Smooth muscle cell (in vitro differentiated cells): ENCODE results near the gene NISCH. TPM values are rescaled to one million over a fixed set of nuclear protein-coding genes. Genes with fewer than 3 reads are reported as not detected.
A peak's percentile ranks its signal among the peaks of the same experiment; 100 is the strongest.

ENCODE experiments used
- DNase-seq: peaks from one replicate; lab custom pipeline; 2025; ENCODE audit not compliant: unreplicated experiment; lab: John Stamatoyannopoulos, UW
- H2AFZ ChIP-seq: fragments of 200-600 bp; sonication (generic); 2 replicates; pipeline ENCODE4 v1.6.0; 2016; ENCODE audit warnings: antibody characterized with exemption, low read depth, mild to moderate bottlenecking
- H3F3A ChIP-seq: fragments of 200-600 bp; sonication (generic); 2 replicates; pipeline ENCODE4 v1.6.0; 2017; ENCODE audit warnings: antibody characterized with exemption, low read depth
- H3K27ac ChIP-seq: fragments of 200-600 bp; sonication (generic); 2 replicates; pipeline ENCODE4 v1.5.1; 2016; ENCODE audit warnings: low read depth, mild to moderate bottlenecking
- H3K27me3 ChIP-seq: fragments of 200-600 bp; sonication (generic); 2 replicates; pipeline ENCODE4 v1.6.1; 2016; ENCODE audit warnings: low read depth, mild to moderate bottlenecking
- H3K36me3 ChIP-seq: fragments of 200-600 bp; sonication (generic); 2 replicates; pipeline ENCODE4 v1.5.1; 2016; ENCODE audit warnings: low read depth
- H3K4me1 ChIP-seq: fragments of 200-600 bp; sonication (generic); 2 replicates; pipeline ENCODE4 v1.5.1; 2016; ENCODE audit warnings: low read depth
- H3K4me2 ChIP-seq: fragments of 200-600 bp; sonication (generic); 2 replicates; pipeline ENCODE4 v1.6.0; 2016; ENCODE audit warnings: mild to moderate bottlenecking
- H3K4me3 ChIP-seq: fragments of 200-600 bp; sonication (generic); 2 replicates; pipeline ENCODE4 v1.5.1; 2016; ENCODE audit warnings: mild to moderate bottlenecking
- H3K79me2 ChIP-seq: fragments of 200-600 bp; sonication (generic); 2 replicates; pipeline ENCODE4 v1.6.0; 2016; ENCODE audit warnings: low read depth, mild to moderate bottlenecking
- H3K9ac ChIP-seq: fragments of 200-600 bp; sonication (generic); 2 replicates; pipeline ENCODE4 v1.6.0; 2016; ENCODE audit warnings: low read depth
- H3K9me3 ChIP-seq: fragments of 200-600 bp; sonication (generic); replicated peaks from 2 replicates; pipeline ENCODE4 v1.5.1; 2016; ENCODE audit warnings: low read depth
- H4K20me1 ChIP-seq: fragments of 200-600 bp; sonication (generic); 2 replicates; pipeline ENCODE4 v1.6.0; 2016; ENCODE audit warnings: low read depth
- WGBS: methylation state at CpG from one replicate; pipeline ENCODE4 v1.1.7; 2016; ENCODE audit warnings: low lambda C conversion rate; 5-methylcytosine and 5-hydroxymethylcytosine counted together
- polyA plus RNA-seq: library from polyadenylated mRNA; unstranded; fragments of >200 nt; fragmentation: Nextera tagmentation; extraction: Ambion mirVana; gene quantifications from 2 replicates; pipeline ENCODE4 v1.2.1, GENCODE V29; 2016
- total RNA-seq: library from RNA; depleted of rRNA; stranded (reverse); fragments of >200 nt; gene quantifications from 2 replicates; pipeline ENCODE4 v1.2.3, GENCODE V29; 2014
- TF ChIP-seq, protein P1 (sequence below): fragments of 200-600 bp; sonication (generic); IDR thresholded peaks from 2 replicates; pipeline ENCODE4 v1.5.1; 2017; ENCODE audit warnings: borderline replicate concordance, mild to moderate bottlenecking, antibody characterized with exemption; ENCODE audit not compliant: insufficient read depth, poor library complexity, severe bottlenecking

Gene NISCH
- total and polyA plus RNA-seq, 2 experiments from 2014 or later, result 47.3 to 55.2 TPM

DNA sequence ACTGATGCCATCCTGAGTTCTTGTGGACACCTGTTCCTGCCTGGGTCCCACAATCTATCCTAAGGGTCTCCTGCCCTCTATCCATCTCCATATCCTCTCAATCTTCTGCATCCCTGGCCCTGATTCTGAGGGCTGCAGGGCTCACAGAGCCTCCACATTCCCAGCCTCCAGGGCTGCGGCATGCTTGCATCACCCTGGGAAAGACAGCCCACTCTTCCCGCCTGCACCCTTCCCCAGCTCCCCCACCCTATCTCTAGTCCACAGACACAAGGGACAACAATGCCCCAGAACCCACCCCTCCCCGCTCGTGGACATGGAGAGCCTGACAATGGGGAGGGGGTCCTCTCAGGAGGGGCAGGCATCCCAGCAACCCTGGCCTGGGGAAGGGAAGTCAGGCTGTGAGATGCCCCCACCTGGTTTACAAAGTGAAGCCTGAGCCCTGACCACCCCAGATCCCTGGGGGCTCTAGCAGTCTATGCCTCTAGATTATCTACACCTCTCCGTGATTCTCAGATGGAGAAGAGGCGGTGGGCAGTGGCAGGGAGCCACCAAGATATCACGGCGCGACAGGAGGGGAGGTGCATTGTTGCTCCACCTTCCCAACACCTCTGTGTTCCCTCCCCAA is 20.8 kb upstream of the NISCH start:
- H3F3A ChIP-seq, result no peaks in the 10 kb centered on the region
- no peaks in the 10 kb centered on the region for H3K9me3 ChIP-seq
- 83% methylated on average over 9 of the region's 9 CpGs for WGBS
- H3K79me2 ChIP-seq, result no peaks in the 10 kb centered on the region
- H3K27me3 ChIP-seq, result no peaks in the 10 kb centered on the region
- no peaks in the 10 kb centered on the region for H4K20me1 ChIP-seq
- H2AFZ ChIP-seq, result peak overlapping the region; percentile 30
- H3K4me1 ChIP-seq, result peaks cover 14% of the 10 kb centered on the region
- no peak overlapping the region for H3K9ac ChIP-seq
- H3K27ac ChIP-seq, result no peak overlapping the region
- H3K36me3 ChIP-seq, result no peaks in the 10 kb centered on the region
- no peak overlapping the region for H3K4me3 ChIP-seq
- DNase-seq, result no peak
- H3K4me2 ChIP-seq, result no peak overlapping the region
- TF ChIP-seq, protein P1, sequence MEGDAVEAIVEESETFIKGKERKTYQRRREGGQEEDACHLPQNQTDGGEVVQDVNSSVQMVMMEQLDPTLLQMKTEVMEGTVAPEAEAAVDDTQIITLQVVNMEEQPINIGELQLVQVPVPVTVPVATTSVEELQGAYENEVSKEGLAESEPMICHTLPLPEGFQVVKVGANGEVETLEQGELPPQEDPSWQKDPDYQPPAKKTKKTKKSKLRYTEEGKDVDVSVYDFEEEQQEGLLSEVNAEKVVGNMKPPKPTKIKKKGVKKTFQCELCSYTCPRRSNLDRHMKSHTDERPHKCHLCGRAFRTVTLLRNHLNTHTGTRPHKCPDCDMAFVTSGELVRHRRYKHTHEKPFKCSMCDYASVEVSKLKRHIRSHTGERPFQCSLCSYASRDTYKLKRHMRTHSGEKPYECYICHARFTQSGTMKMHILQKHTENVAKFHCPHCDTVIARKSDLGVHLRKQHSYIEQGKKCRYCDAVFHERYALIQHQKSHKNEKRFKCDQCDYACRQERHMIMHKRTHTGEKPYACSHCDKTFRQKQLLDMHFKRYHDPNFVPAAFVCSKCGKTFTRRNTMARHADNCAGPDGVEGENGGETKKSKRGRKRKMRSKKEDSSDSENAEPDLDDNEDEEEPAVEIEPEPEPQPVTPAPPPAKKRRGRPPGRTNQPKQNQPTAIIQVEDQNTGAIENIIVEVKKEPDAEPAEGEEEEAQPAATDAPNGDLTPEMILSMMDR, result no peak

DNA sequence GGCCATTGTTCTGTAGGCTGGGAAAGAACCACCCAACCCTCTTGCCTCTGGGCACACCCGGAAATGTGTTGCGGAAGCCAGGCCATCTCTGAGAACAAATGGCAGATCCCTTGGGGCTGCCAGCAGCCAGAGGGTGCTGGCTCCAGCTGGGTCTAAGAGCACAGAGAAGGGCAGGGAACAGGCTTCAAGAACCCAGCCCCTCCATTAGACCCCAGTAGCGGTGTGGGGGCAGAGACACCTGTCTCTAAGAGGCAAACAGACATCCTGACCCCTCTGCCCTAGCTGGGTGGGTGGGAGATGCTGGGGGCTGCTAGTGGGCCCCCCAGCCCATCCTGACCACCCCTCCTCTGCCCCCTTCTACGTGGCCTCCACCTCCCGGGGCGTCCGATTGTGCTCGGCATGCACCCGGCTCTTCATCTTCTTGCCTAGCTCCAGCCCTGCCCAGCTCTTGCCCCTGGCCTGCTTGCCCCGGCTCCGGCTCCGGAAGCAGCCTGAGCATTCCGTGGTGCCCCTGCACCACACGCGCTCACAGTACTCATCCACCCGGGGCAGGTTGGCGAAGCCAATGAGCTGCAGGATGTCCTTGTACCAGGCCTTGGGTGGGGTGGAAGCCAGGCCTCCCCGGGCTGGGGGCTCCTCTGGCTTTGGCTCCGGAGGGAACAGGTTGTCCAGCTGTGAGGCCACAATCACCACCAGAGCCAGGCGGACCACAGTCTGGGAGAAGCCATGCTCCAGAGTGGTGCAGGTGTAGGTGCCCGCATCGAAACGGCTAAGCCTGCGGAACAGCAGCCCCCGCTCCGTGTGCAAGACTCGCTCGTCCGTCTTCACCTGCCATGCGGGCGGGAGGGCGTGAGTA is 19.9 kb upstream of the NISCH start:
- no peaks in the 10 kb centered on the region for H3K27me3 ChIP-seq
- H2AFZ ChIP-seq, result no peak overlapping the region
- H3F3A ChIP-seq, result no peaks in the 10 kb centered on the region
- H3K4me2 ChIP-seq, result no peak overlapping the region
- no peaks in the 10 kb centered on the region for H3K9me3 ChIP-seq
- no peaks in the 10 kb centered on the region for H3K79me2 ChIP-seq
- 94% methylated on average over 26 of the region's 32 CpGs for WGBS
- TF ChIP-seq, protein P1, result no peak
- H4K20me1 ChIP-seq, result no peaks in the 10 kb centered on the region
- DNase-seq, result no peak
- peaks cover 14% of the 10 kb centered on the region for H3K4me1 ChIP-seq
- no peak overlapping the region for H3K9ac ChIP-seq
- H3K27ac ChIP-seq, result no peak overlapping the region
- no peaks in the 10 kb centered on the region for H3K36me3 ChIP-seq
- H3K4me3 ChIP-seq, result no peak overlapping the region

DNA sequence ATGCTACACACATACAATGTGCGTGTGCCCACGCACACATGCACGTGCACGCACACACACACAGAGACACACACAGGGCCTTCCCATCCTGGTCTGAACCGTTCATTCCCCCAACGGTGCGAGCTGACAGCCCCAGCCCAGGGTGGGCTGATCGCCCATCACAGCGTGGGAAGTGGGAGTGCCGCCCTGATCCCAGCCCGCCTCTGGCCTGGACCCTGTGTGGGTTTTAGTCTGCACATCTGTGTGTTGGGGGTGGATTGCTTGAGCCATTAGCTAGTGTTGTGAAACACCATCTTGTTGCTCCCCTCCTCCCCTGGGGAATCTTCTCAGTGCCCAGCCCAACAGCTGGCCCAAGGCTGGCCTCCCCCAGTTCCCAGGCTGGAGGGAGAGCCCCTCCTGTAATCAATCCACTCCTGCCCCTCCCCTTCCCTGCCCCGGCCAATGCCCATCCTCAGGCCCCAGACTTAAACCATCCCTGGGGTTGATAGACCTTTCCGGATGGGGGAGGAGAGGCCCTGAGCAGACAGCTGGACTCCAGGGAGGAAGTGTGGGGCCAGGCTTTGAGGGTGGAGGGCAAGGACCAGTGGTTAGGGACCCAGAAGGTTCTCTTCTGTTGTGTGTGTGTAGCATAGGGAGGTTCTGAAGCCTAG is 18.8 kb upstream of the NISCH start:
- H3K4me2 ChIP-seq, result no peak overlapping the region
- no peak overlapping the region for H3K27ac ChIP-seq
- H3K4me1 ChIP-seq, result peaks cover 14% of the 10 kb centered on the region
- TF ChIP-seq, protein P1, result no peak
- peak overlapping the region; percentile 52 for H2AFZ ChIP-seq
- 70% methylated on average over 13 of the region's 13 CpGs for WGBS
- H4K20me1 ChIP-seq, result no peaks in the 10 kb centered on the region
- DNase-seq, result no peak
- no peaks in the 10 kb centered on the region for H3K79me2 ChIP-seq
- no peaks in the 10 kb centered on the region for H3K27me3 ChIP-seq
- H3F3A ChIP-seq, result no peaks in the 10 kb centered on the region
- no peaks in the 10 kb centered on the region for H3K9me3 ChIP-seq
- H3K9ac ChIP-seq, result no peak overlapping the region
- no peaks in the 10 kb centered on the region for H3K36me3 ChIP-seq
- H3K4me3 ChIP-seq, result no peak overlapping the region
